HL-60 (cell line): ENCODE results near the gene PLA2G6.

Experiments used
- DNase-seq, 2 experiments: peaks; one replicate each; pipeline ENCODE4 v3.0.0-alpha.2; 2010 to 2020; ENCODE audit warnings: low read depth in 1 of 2, low spot score in 1 of 2
- H3K27ac ChIP-seq: fragments of 250-450 bp; sonication (Bioruptor Pico); replicated peaks from 2 replicates; pipeline ENCODE4 v1.5.1; 2020; ENCODE audit warnings: mild to moderate bottlenecking, moderate library complexity
- H3K27me3 ChIP-seq: fragments of 250-450 bp; sonication (Bioruptor Pico); 2 replicates; pipeline ENCODE4 v1.5.1; 2021; ENCODE audit warnings: mild to moderate bottlenecking, moderate library complexity; ENCODE audit not compliant: insufficient read depth, poor library complexity, severe bottlenecking
- H3K4me3 ChIP-seq: replicated peaks from 2 replicates; pipeline ENCODE4 v1.5.1; 2011; ENCODE audit warnings: mild to moderate bottlenecking, control low read depth, low read length; ENCODE audit not compliant: insufficient read depth
- GABPA ChIP-seq: IDR thresholded peaks from 2 replicates; pipeline ENCODE4 v1.6.1; 2012; ENCODE audit warnings: low read depth
- POLR2AphosphoS5 ChIP-seq: IDR thresholded peaks from 2 replicates; pipeline ENCODE4 v1.6.1; 2012; ENCODE audit warnings: low read depth
- SPI1 ChIP-seq: IDR thresholded peaks from 2 replicates; pipeline ENCODE4 v1.6.1; 2012; ENCODE audit warnings: low read depth, mild to moderate bottlenecking, borderline replicate concordance
- TF ChIP-seq, protein P1 (sequence below): IDR thresholded peaks from 2 replicates; pipeline ENCODE4 v1.6.1; 2012; ENCODE audit warnings: low read depth; ENCODE audit not compliant: insufficient replicate concordance
- TF ChIP-seq, protein P2 (sequence below): IDR thresholded peaks from one replicate; pipeline ENCODE4 v1.5.1; 2011; ENCODE audit warnings: low read length, control low read depth, inconsistent platforms; ENCODE audit not compliant: insufficient read depth

The PLA2G6 gene

DNA sequence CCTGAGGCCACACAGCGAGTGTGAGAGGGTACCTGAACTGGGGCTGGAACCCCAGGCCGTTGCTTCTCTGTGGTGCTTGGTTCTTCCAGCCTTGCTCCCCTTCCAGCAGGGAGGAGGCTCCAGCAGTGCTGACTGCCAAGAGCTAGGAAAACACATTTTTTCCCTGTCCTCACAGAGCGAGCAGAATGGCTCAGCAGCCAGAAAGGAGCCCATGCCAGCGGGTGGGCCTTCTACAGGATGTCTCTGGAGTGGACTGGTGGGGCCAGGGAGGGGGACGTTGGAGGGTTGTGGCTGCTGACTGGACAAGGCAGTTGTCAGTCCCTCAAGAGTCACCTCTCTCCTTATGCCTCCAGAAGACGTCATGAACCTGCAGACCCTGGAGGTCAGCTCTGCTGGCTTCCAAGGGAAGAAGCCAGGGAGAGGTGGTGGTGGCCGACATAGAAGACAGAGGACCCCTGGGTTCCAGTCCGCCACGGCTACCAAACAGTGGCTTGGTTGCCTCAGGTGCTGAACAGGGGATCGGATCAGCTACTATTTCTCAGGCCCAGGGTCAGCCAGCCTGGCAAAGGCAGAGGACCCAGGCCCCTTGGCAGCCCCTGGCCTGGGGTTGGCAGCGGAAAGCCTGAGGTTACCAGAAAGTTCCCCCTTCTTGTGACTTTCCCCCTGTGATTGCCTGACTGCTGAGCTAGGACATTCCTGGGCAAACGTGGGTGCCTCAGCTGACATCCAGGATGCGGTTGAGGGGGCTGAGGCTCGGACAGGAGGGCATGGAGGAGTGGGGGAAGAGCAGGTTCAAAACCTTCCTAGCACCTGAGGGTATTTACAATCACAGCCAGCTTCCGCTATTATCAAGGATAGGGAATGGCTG, 23.9 kb upstream of the PLA2G6 start:
- Histone ChIP-seq H3K4me3 (no peak overlapping the region), H3K27me3 (no peaks in the 10 kb centered on the region), H3K27ac (no peak overlapping the region)
- DNase-seq, result no peak
- no peak for TF ChIP-seq POLR2AphosphoS5
- TF ChIP-seq, protein P1, sequence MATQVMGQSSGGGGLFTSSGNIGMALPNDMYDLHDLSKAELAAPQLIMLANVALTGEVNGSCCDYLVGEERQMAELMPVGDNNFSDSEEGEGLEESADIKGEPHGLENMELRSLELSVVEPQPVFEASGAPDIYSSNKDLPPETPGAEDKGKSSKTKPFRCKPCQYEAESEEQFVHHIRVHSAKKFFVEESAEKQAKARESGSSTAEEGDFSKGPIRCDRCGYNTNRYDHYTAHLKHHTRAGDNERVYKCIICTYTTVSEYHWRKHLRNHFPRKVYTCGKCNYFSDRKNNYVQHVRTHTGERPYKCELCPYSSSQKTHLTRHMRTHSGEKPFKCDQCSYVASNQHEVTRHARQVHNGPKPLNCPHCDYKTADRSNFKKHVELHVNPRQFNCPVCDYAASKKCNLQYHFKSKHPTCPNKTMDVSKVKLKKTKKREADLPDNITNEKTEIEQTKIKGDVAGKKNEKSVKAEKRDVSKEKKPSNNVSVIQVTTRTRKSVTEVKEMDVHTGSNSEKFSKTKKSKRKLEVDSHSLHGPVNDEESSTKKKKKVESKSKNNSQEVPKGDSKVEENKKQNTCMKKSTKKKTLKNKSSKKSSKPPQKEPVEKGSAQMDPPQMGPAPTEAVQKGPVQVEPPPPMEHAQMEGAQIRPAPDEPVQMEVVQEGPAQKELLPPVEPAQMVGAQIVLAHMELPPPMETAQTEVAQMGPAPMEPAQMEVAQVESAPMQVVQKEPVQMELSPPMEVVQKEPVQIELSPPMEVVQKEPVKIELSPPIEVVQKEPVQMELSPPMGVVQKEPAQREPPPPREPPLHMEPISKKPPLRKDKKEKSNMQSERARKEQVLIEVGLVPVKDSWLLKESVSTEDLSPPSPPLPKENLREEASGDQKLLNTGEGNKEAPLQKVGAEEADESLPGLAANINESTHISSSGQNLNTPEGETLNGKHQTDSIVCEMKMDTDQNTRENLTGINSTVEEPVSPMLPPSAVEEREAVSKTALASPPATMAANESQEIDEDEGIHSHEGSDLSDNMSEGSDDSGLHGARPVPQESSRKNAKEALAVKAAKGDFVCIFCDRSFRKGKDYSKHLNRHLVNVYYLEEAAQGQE, result no peak
- TF ChIP-seq GABPA, result no peak
- no peak for TF ChIP-seq SPI1
- TF ChIP-seq, protein P2, sequence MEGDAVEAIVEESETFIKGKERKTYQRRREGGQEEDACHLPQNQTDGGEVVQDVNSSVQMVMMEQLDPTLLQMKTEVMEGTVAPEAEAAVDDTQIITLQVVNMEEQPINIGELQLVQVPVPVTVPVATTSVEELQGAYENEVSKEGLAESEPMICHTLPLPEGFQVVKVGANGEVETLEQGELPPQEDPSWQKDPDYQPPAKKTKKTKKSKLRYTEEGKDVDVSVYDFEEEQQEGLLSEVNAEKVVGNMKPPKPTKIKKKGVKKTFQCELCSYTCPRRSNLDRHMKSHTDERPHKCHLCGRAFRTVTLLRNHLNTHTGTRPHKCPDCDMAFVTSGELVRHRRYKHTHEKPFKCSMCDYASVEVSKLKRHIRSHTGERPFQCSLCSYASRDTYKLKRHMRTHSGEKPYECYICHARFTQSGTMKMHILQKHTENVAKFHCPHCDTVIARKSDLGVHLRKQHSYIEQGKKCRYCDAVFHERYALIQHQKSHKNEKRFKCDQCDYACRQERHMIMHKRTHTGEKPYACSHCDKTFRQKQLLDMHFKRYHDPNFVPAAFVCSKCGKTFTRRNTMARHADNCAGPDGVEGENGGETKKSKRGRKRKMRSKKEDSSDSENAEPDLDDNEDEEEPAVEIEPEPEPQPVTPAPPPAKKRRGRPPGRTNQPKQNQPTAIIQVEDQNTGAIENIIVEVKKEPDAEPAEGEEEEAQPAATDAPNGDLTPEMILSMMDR, result no peak

DNA sequence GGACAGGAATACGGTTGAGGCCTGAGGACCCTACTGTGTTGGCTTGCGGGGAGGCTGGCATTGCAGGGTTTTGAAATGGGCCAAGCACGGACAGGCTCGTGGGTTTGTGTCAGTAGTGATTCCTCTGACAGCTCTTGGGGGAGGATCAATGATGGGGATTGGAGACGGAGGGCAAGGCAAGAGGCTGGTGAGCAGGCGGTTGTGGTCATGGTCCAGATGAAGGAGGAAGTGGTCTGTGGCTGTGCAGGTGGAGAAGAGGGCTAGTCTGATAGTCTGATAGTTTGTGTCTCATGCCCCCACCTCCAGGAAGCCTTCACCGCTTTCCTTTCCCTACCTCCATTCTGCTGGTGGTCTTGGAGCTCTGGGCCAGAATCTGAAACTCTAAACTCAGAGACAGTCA, 23.2 kb upstream of the PLA2G6 start:
- no peak overlapping the region for H3K4me3 ChIP-seq
- H3K27ac ChIP-seq, result no peak overlapping the region
- no peaks in the 10 kb centered on the region for H3K27me3 ChIP-seq
- TF ChIP-seq GABPA (no peak), SPI1 (peak; percentile 46; the same call in 1 of the 2 replicates), POLR2AphosphoS5 (peak; percentile 34; the same call in 1 of the 2 replicates)
- TF ChIP-seq, protein P1, result no peak
- TF ChIP-seq, protein P2, result no peak
- DNase-seq, result peak in 1 of 2 experiments; percentile 67

DNA sequence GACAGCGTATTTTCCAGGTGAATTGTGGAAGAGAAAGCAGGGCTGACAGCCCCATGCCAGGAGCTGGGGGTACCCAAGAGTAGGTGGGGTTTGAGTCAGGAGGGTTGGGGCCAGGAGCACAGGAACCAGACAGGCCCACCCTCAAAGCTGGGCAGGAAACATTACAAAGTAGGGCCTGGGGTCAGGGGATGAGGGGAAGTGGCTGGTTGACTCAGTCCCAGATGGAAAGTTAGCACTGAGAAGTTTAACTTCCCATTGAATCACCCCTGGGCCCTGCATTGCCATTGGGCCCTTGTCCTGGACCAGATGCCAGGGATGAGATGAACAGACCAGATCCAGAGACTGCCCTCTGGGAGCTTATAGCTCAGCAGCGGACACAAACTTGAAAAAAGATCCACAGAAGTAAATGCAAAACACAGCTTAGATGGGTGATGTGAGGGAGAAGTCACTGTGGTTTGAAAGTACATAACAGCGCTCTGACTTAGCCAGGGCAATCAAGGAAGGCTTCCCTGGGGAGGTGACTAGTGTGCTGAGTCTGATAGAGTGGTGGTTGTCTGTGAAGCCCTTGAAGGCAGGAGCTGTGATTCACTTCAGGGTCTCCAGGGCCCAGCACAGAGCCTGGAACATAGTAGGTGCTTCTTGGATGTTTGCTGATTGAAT, 22.4 kb upstream of the PLA2G6 start:
- Histone ChIP-seq H3K4me3 (no peak overlapping the region), H3K27me3 (no peaks in the 10 kb centered on the region), H3K27ac (no peak overlapping the region)
- DNase-seq, result no peak
- TF ChIP-seq GABPA (no peak), SPI1 (peak; percentile 41; the same call in 1 of the 2 replicates), POLR2AphosphoS5 (no peak)
- TF ChIP-seq, protein P2, result no peak
- TF ChIP-seq, protein P1, result no peak
